Stimulated activated CD8-positive, alpha-beta memory T cell treated with anti-CD3 and anti-CD28 coated beads, Interleukin-12 subunit alpha, Interleukin-12 subunit beta, amount 100 ng/mL, for 1 hour (primary cell): Measurements from ENCODE around the gene NT5DC1.

Experiments
- DNase-seq: peaks from one replicate; pipeline ENCODE4 v3.0.0-alpha.2; 2020; ENCODE audit warnings: low read depth

NT5DC1 gene

DNA sequence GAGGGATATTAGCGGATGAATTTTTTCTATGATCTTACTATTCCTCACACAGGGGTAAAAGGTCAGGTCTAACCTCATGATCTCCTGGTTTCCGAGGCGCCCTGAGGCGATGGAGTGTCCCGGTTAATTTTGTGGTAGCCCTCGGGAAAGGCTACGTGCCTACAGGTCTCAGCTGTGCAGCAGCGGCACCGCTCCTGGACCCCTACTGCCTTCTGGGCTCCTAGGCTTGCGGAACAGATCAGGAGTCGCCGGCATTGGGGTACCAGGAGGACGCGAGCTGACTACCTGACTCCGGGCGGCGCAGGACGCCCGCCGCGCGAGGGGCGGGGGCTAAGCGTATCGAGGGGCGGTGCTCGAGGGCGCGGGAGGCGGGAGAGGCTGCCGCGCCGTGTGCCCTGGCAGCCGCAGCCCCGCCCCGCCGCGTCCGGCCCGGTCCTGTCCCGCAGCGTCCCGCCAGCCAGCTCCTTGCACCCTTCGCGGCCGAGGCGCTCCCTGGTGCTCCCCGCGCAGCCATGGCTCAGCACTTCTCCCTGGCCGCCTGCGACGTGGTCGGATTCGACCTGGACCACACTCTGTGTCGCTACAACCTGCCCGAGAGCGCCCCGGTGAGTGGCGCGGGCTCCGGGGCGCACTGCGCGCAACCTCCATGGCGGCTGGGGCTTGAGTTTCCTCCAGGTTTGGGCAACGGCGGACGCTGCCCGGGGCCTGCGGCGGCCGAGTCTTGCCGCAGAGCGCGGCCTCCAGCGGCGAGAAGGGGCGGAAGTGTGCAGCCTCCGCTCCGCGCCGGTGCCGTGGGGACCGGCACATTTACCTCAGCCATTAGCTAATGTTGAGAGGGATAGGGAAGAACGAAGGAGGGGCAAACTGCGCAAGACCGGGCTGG lies at the start of gene NT5DC1:
NT5DC1 (plus strand) TSS at position 435 of the 883 bp plus-strand sequence; CDS start at position 513, 78 bp downstream.
- DNase-seq: peak; percentile 72

DNA sequence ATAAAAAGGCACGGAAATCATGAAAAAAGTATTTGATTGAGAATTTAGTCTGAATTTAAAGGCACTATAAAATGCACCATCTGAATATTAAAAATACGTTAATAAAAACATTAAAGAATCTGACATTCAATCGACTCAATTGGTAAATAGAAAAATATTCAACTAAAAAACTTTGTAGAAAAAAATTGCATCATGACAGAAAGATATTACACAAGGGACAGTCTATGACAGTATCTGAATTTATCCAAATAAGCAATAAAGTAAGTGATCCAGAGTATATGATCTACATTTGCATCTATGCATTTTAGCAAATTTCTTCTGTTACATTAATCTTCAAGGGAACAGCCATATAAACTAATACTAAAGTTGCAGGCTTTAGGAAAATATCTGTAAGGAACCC lies 49.4 kb upstream of the NT5DC1 start:
- no peak for DNase-seq

DNA sequence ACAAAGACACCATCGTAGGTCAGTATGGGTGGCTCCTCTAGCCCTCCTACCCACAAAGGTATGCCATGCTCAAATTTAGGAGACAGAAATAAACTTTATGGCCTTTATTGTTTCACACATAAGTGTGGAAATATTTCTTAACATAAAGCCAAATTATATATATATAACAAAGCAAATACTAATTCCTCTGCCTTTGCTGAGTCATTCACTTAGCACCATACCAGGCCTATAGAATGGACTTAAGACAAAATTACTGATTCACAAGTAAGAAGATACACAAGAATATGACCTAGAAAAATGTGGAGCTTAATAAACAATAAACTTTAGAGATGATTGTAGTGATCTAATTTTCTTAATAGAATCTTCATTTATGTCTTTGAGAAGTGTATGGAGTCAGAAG lies 45.1 kb upstream of the NT5DC1 start:
- DNase-seq: no peak

DNA sequence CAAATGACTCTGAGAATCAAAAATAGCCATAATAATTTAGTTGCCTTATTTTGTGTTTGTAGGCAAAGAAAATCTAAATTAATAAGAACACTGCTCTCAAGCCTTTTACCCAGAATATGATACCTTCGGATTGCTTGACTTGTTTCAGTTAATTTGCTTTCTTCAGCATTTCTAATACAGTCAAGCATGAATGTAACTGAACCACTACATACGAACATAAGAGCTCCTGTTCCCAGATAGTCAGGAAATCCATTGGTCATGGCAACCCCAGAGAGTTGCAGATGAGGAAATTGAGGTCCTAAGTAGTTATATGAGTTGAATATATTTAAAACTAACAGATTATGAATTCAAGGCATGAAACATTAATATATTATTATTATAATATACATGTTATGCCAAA lies 42.9 kb upstream of the NT5DC1 start:
- DNase-seq: no peak

DNA sequence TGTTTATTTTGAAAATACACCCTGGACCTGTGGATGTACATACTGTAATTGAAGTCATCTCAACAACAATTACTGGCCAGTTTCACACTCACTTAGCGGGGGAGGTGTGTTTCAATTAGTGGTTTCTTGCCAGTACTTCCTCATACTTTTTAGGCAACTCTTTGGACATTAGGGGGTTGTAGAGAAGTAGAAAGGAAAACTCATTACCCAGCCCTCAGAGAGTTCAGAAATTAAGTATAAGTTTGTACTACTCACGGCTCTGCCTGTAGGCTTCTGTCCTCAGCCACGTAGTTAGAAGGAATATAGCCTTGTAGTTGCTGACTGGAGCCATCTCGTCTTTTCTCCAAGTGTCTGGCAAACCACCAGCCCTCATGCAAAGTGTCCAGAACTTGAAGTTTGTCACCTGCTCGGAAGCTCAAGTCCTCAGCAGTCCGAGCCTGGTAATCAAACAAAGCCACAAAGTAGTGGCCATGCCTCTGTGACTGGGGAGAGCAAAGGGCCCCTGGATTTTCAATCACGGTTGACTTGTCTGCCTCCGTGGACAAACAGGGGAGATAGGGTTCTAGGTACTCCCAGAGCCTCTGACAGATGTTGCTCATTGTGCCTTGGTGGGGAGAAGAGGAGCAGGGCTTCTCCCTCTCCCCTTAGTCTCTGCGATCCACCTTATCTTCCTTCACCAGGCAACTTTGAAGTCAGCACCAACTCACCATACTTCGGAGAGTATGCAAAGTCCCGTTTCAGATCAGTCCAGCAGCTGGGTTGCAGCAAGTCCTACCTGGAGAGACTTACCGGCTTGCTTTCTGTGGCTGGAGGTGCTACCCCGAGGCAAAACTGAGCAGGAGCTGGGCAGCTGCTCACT lies 40.7 kb upstream of the NT5DC1 start:
- DNase-seq: no peak

DNA sequence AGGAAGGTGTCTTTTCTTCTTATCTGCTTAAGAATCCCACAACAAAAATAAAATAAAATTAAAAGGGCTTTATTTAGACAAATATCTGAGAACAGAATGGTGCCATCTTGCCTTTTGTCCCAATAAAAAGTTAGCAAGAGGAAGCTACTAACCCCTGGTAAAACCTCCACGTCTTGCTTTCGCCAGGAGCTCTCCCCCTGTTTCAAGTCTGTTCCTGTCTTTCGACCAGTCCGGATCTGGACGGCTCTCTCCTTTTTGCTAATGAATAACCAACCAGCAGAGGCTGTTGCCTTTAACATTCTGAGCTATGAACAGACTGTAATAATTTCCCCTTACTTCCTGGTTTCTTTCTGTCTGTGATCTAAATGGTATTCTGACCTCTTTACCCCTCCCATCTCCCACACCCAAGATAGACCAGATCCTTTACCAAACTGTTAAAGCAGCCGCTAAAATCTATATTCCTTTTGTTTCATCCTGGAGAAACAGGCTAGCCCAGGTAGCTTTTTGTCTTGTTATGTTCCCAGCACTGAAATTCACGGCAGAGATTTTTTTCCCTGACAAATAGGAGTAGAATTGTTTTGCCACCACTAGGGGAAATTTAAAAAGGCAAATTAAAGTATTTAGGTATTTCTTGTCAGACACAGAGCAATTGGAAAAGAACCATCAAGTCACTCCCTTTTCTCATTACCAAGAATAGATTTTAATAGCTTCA lies 39.9 kb upstream of the NT5DC1 start, which contains the start of gene FRK:
FRK (minus strand) TSS at position 320 of the 712 bp plus-strand sequence. CDS start 580 bp downstream, outside the sequence.
- no peak for DNase-seq

DNA sequence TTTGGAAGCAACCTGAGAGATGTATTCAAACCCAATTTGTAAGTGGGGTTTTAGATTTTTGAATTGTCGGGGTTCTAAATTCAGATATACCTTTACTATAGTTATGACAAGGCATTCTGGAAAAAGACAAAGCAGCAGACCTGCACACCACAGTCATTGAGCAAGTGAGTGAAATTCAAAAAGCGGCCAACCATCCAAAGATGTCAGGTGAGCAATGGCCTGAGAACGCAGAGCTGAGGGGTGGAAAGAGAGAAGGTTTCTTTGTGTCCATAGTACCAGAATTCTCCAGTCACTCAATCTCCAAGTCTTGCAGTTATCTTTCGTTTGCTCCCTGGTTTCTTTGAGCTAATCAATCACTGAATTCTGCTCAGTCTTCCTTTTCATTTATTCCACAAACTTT lies 38.2 kb upstream of the NT5DC1 start:
- no peak for DNase-seq

DNA sequence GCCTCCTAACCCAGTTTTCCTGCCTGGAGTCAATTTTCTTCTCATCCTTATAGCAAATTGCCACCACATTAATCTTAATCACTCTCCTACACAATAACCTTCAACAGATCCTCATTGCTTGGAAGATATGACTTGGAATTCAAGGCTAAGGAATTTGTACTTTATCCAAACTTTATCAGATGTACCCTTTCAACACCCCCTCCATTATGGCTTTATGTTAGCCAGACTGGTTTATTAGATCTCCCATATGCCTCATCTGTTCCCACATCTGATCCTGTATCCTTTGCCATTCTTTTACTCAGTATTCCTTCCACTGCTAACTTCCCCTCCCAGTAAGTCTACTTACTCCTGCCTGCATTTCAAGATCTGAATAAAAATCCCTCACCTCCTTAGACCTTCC lies 36.0 kb upstream of the NT5DC1 start:
- DNase-seq: no peak

DNA sequence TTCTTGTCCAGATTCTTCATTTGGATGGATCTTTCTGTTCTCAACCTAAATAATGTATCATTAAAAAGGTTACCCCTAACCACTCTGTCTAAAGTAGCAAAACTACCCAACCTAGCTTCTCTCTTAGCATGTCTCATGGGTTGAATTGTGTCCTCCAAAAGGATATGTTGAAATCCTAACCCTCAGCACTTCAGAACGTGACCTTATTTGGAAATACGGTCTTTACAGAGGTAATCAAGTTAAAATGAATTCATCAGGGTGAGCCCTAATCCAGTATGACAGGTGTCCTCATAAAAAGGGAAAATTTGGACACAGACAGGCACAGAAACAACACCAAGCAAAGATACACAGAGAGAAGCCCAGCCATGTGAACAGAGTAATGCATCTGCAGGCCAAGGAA lies 33.9 kb upstream of the NT5DC1 start:
- no peak for DNase-seq

DNA sequence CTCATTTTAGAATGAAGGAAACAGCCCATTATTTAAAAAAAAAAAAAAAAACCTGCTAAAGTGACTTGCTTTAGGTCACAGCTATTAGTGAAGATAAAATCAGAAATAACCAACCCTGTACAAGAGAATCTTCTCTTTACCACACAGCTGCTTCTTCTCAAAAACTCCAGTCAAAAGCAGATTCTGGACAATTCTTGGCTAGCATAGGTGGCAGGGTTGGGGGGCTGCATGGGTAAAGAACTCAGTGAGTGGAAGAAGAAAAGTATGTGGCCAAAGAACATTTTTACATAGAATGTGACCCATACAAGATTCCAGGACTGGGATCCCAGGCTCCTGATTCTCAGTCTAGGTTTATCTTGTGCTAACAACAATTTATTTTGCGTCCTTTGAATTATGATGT lies 30.6 kb upstream of the NT5DC1 start:
- DNase-seq: no peak

DNA sequence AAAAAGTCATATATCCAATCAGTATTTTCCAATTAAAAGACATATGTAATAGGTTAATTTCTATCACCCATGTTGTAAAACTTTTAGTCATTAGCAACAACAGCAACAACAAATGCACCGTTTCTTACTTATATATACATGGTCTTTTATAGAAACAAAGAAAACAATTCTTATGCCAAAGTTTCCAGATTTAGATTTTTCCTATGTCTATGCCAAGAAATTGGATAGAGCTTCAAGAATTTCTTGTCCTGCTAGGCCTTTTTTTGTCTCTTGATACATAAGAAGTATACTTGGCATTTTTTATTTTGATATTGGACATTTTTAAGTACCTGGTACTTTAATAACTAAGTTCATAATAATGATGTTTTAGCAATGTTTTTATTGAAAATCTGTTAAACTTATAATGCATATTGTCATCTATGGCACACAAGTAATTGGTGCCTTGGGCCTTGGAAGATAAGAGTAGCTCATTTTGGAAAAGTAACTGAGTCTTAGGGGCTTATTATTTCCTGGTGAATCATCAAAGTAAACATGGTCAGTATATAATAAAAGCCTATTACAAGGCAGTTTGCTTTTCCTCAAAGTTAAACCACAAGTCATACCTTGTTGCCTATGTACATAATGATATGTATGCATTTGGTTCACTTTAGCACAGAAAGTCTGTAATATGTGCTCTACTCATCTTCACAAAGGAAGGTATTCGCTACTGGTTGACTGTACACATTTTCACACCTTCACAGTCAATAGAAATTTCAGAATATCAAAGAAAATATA lies 29.9 kb upstream of the NT5DC1 start:
- DNase-seq: no peak

DNA sequence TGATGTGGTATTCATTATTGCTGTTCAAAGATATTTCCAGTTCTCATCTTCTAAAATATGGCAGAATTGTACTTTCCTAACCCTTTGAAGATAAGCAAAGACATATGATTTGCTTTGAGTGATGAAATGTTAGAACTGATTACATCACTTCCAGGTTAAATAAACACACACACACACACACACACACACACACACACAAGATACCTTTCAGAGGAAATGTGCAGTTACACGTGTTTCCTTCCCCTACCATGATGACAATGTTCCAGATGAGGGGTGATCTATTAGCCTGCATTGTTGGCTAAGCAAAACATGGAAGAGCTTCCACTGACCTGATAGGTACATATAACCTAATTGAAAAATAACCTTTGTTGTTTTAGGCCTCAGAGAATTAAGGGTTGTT lies 28.3 kb upstream of the NT5DC1 start:
- no peak for DNase-seq

DNA sequence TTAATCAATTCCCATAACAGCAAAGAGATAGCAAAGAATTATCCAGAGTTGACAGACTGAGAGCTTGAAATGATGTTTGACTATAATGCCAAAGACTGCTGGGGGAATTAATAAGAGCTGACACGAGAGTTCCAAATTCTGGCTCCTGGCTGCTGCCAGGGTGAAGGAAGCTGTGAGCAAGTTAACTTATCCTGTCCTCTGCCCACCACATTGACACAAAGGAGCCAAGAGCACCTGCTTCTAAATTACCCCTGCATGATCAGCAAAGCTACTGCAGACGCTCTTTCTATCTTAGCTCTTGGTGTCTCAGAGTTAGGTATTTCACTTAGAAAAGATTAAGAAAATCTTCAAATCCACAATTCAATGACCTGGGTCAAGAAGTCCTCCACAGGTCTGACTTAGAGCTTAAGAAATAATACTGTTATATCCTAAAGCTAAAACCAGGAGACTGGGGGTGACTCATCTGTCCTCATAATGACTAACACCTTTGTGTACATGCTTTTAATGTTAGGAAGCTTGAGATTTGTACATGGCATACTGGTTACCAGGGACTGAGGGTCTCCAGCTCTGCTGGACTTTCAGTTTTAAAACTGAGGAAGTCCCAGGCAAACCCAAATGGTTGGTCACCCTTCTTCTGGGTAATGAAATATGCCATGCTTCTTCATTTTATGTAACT lies 26.8 kb upstream of the NT5DC1 start:
- no peak for DNase-seq

DNA sequence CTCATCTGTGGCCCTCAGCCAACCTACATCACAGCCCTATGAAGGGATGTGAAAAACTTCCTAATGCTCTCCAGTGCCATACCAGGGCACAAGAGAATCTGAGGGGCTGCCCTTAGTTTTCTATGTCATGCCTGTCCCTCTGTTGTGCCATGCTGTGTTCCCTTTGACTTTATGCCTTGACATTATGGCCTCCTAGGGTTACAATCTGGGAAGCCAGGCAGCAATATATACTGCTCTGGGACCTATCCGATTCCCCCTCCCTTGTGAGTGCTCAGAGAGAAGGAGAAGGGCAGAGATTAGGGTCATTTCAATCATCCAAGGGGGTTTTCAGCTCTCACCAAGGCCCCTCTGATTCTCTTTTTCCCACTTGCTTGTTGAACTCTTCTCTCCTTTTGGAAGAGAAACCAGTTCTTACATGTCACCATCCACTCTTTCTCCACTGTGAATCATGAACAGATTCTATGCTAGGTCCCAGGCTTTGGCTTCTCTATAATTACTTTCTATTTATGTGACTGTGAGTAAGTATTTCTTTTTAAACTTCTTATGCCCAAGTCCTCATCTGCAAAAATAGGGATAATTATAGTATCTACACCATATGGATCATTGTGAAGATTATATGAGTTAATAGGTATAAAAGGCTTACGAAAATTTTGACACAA lies 25.8 kb upstream of the NT5DC1 start:
- DNase-seq: no peak

DNA sequence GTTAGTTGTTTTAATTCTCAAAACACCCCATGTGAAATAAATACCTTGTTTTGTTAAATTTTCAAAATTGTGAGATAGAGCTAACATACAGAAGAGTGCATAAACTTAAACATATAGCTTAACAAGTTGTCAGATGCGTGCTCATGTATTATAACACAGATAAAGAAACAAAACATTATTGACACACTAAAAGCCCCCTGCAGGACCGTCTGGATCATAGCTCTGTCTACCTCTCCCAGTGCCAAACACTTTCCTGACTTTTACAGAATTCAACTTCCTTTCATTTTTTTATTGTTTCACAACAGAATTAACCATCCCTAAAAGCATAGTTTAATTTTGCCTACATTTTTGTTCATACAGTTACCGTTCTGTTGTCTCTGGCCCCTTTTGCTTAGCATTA lies 22.1 kb upstream of the NT5DC1 start:
- no peak for DNase-seq

DNA sequence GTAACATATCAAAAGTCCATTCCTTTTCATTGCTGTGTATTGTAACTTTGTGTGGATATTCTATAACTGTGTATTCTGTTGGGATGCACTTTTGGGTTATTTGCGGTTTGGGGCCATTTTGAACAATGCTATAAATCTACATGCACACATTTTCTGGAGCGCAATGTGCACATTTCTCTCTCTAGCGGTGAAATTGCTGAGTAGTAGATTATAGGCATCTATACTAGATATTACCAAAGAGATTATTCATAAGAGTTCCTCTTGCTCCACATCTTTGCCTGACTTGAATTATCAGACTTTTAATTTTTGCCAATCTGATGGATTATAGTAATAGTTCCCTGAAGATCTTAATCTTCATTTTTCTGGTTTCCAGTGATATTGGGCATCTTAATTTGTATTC lies 21.7 kb upstream of the NT5DC1 start:
- DNase-seq: no peak

DNA sequence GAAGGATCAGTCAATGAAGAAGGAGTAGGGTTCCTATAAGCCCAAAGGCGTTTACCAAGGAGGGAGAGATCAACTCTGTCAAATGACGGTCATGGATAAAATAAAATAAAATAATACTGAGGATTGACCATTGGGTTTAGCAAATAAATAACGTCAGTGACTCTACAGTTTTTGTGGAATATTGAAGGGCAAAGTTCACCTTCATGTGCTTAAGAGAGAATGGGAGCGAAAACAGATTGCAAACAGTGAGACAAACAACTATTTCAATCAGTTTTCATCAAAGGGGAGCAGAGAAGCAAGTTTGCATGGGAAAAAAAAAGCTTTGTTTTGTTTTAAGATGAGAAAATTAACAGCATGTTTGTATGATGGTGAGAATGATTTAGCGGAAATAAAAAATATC lies 17.6 kb upstream of the NT5DC1 start:
- DNase-seq: no peak

DNA sequence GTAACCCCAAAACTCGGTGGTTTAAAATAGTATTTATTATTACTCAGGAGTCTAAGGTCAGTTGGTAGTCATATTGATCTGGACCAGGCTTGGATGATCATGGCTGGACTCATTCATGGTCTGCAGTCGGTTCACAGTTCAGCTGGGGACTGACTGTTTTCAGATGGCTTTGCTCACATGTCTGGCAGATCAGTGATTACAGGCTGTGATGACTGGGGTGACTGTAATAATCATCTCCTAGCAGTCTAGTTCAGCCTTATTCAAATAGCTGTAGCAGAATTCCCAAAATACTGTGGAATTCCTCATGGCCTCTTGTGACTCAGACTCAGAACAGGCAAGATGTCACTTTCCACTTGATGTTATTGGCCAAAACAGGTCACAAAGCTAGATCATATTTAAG lies 16.4 kb upstream of the NT5DC1 start:
- no peak for DNase-seq

DNA sequence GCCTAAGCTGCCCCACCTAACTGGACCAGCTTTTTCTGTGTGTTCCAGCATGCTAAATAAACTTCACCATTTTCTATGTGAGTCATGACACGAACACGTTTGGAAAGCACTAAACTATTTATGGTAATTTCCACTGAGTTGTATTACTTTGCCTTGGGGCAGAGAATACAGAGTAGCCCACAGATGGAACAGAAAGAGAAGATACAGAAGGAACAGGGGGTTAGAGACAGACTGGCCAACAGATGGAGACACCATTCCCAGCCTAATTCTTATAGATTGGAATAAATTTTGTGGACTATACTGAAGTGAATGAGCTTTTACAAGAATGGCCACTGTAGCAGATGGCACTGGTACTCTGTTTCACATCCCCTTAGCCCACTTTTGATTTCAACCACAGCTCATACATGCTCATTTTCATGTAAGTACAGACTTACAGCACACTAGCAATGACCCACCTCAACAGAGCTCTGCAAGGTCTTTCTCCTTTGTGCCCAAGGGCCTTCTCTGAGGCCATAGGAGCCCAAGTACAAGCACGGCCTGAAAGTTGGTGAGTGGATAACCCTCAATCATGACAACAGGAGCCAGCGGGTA lies 13.1 kb upstream of the NT5DC1 start:
- DNase-seq: no peak

DNA sequence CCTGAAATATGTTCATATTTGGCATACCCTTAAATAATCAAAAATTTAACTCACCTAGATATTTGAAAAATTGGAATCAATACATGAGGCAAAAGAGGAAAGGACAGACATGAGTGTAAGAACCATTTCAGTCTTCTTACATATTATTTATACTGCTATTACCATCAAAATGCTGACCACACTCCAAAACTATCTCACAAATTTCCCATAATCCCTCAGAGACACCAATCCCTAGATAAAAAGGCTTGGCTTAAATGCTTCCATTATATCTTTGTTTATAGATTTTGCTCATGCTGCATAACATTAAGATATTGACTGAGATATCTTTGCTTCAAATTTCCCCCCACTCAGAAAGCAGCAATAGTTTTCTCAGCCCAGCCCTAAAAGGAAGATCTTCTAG lies 11.7 kb upstream of the NT5DC1 start:
- no peak for DNase-seq
